ENCODE data around the gene FEZ2. TPM values are rescaled to one million over a fixed set of nuclear protein-coding genes. Genes with fewer than 3 reads are reported as not detected.

FEZ2 gene
- total and polyA plus RNA-seq, 9 of the 15 experiments (the other 6 are each of a cell fraction or from before 2014, with no cell fraction given), result 9.9 to 35.5 (median 20.1) TPM

DNA sequence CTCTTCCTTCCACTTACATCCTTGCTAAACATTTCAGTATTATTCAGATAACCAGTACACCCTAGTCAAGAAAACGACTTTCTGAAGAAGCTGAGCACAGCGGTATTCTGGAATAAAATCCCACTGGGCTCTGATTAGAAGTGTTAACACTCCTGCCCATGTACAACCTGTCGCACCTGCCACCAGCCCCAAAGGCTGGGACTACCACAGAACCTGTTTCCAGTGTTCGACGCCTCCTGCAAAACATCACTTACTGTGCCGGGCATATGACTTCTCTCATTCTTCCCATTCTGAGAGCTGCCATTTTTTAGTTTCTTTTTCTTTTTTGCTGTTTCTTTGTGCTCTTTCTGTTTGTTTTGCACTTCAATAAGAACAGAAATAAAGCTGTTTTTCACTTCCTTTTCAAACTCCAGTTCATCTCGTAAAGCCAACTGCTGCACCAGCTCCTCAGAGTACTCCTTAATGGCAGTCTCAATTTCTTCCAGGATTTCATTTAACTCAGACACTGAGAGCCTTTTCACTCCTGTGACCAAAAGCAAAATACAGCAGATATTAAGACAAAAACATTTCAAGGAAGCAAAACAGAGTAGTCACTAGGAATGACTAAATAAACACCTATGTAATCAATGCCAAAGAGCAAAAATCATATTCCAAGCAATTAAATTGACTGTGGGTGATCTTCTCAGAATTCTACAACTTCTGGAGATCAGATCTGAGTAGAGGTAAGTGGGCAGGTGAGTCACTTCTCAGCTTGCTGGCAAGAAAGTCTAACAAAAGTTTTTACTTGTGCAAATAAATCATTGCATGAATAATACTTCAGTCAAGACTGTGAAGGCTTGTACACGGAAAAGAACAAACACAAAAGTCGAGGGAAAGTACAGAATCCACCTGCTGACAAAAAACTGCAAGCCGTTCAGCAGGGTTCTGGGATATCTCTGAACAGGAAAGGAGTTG, 19.3 kb downstream of the FEZ2 start:
- BruUV-seq (replicated peaks), result no TSS peak
- Histone ChIP-seq H4K20me1 (replicated peaks; ENCODE audit: control insufficient read depth, insufficient read depth, low read length) (no peaks in the 10 kb centered on the region), H3K27me3 (ENCODE audit: control insufficient read depth in 2 of 2, insufficient read depth in 2 of 2, low read length in 2 of 2) (no peaks in the 10 kb centered on the region), H3K36me3 (ENCODE audit: control insufficient read depth, insufficient read depth, low read length) (peaks cover 65% of the 10 kb centered on the region), H3K4me2 (ENCODE audit: insufficient read depth, low read length) (no peak overlapping the region), H3K9me1 (ENCODE audit: control insufficient read depth, insufficient read depth, low read length) (no peaks in the 10 kb centered on the region), H3K9ac (ENCODE audit: insufficient read depth in 1 of 2, low read depth in 2 of 2, low read length in 2 of 2) (no peak overlapping the region), H3K79me2 (ENCODE audit: control insufficient read depth, insufficient read depth, low read length) (no peaks in the 10 kb centered on the region), H3K9me3 (replicated peaks; ENCODE audit: control insufficient read depth, insufficient read depth, low read depth, low read length) (no peaks in the 10 kb centered on the region), H3K4me3 (no peak overlapping the region), H3K4me1 (replicated peaks in 1 of 2; ENCODE audit: control insufficient read depth in 2 of 2, insufficient read depth in 2 of 2, low read length in 2 of 2) (no peaks in the 10 kb centered on the region), H2AFZ (ENCODE audit: low read depth, low read length) (no peak overlapping the region), H3K27ac (ENCODE audit: extremely low read depth, low read depth, low read length) (no peak overlapping the region)
- WGBS (ENCODE audit: insufficient coverage, low coverage, missing lambda C conversion rate), result 83% methylated on average over 10 of the region's 10 CpGs
- ATAC-seq, result no peak
- in situ Hi-C loops (cut with MboI) (no loop called here), intact Hi-C loops (cut with micrococcal nuclease) (no loop called here)
- no peak for DNase-seq (ENCODE audit: extremely low read depth in 1 of 4, low spot score in 3 of 4)
- ChIA-PET POLR2A (interaction anchor here (1.3 kb wide), 1 partner anchor 9 kb away, joined by 3 read pairs; no protein-coding TSS in a partner anchor), CTCF (ENCODE audit: low intra/inter-chr PET ratio) (no interaction called here)
- no peak for FAIRE-seq
- no peak for TF ChIP-seq CCAR2 (IDR thresholded peaks at IDR 0.05; ENCODE audit: low read depth, low read length)
- no peak for TF ChIP-seq ELF4 (CRISPR knock-in tag; IDR thresholded peaks at IDR 0.05)

DNA sequence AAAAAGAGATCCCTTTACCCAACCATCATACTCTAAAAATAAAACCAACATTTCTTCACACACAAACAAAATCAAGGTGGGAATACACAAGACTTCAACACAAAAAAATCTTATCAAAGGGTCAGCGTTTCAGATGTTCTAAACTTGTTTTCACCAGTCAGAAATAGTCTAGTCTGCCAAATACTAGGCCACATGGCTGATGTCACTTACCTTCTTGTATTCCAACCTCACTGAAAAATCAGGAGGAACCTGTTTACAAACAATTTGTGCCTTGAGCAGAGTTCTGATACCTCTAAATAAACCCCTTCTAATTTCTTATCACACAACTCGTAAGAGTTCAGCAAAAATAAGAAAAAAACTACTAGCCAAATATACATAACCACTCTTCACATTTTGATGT, 20.1 kb downstream of the FEZ2 start:
- Histone ChIP-seq H3K4me1 (replicated peaks in 1 of 2; ENCODE audit: control insufficient read depth in 2 of 2, insufficient read depth in 2 of 2, low read length in 2 of 2) (no peaks in the 10 kb centered on the region), H3K79me2 (ENCODE audit: control insufficient read depth, insufficient read depth, low read length) (no peaks in the 10 kb centered on the region), H3K9me3 (replicated peaks; ENCODE audit: control insufficient read depth, insufficient read depth, low read depth, low read length) (no peaks in the 10 kb centered on the region), H2AFZ (ENCODE audit: low read depth, low read length) (no peak overlapping the region), H3K36me3 (ENCODE audit: control insufficient read depth, insufficient read depth, low read length) (peaks cover 58% of the 10 kb centered on the region), H3K27me3 (ENCODE audit: control insufficient read depth in 2 of 2, insufficient read depth in 2 of 2, low read length in 2 of 2) (no peaks in the 10 kb centered on the region), H3K4me2 (ENCODE audit: insufficient read depth, low read length) (no peak overlapping the region), H3K9ac (ENCODE audit: insufficient read depth in 1 of 2, low read depth in 2 of 2, low read length in 2 of 2) (no peak overlapping the region), H3K4me3 (no peak overlapping the region), H3K9me1 (ENCODE audit: control insufficient read depth, insufficient read depth, low read length) (no peaks in the 10 kb centered on the region), H4K20me1 (replicated peaks; ENCODE audit: control insufficient read depth, insufficient read depth, low read length) (no peaks in the 10 kb centered on the region), H3K27ac (ENCODE audit: extremely low read depth, low read depth, low read length) (no peak overlapping the region)
- ChIA-PET CTCF (ENCODE audit: low intra/inter-chr PET ratio) (no interaction called here), POLR2A (no interaction called here)
- intact Hi-C loops (cut with micrococcal nuclease) (no loop called here), in situ Hi-C loops (cut with MboI) (no loop called here)
- no peak for ATAC-seq
- no peak for FAIRE-seq
- DNase-seq (ENCODE audit: extremely low read depth in 1 of 4, low spot score in 3 of 4), result no peak
- no TSS peak for BruUV-seq (replicated peaks)
- 71% methylated on average over 2 of the region's 2 CpGs for WGBS (ENCODE audit: insufficient coverage, low coverage, missing lambda C conversion rate)
- no peak for TF ChIP-seq NBN (IDR thresholded peaks at IDR 0.05; ENCODE audit: low read depth)
- no peak for TF ChIP-seq HNRNPLL (IDR thresholded peaks at IDR 0.05; ENCODE audit: low read depth, low read length, poor library complexity, severe bottlenecking)
- no peak for TF ChIP-seq POLR3A (IDR thresholded peaks at IDR 0.05; ENCODE audit: borderline replicate concordance, extremely low read depth, insufficient read depth, insufficient read length)
- TF ChIP-seq ZNF3 (CRISPR knock-in tag; IDR thresholded peaks at IDR 0.05), result no peak
- no peak for TF ChIP-seq SAFB (IDR thresholded peaks at IDR 0.05; ENCODE audit: borderline replicate concordance, low read depth, low read length)
- TF ChIP-seq, protein P1, sequence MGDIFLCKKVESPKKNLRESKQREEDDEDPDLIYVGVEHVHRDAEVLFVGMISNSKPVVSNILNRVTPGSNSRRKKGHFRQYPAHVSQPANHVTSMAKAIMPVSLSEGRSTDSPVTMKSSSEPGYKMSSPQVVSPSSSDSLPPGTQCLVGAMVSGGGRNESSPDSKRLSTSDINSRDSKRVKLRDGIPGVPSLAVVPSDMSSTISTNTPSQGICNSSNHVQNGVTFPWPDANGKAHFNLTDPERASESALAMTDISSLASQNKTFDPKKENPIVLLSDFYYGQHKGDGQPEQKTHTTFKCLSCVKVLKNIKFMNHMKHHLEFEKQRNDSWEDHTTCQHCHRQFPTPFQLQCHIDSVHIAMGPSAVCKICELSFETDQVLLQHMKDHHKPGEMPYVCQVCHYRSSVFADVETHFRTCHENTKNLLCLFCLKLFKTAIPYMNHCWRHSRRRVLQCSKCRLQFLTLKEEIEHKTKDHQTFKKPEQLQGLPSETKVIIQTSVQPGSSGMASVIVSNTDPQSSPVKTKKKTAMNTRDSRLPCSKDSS (IDR thresholded peaks at IDR 0.05; ENCODE audit: low read depth, partially characterized antibody), result no peak
- no peak for TF ChIP-seq TAF1 (IDR thresholded peaks at IDR 0.05; ENCODE audit: control insufficient read depth, extremely low read depth, insufficient read depth, low read length, severe bottlenecking)
- no peak for TF ChIP-seq TEAD4 (IDR thresholded peaks at IDR 0.05; ENCODE audit: low read length)
- no peak for TF ChIP-seq TEAD4 (CRISPR knock-in tag; IDR thresholded peaks at IDR 0.05; ENCODE audit: borderline replicate concordance)
- no peak for TF ChIP-seq MXI1 (IDR thresholded peaks at IDR 0.05; ENCODE audit: low read depth, low read length)

Data from K562 (cell line).